H9 (cell line): ENCODE data around the gene MOCS3. TPM values are rescaled to one million over a fixed set of nuclear protein-coding genes. Genes with fewer than 3 reads are reported as not detected.

Experiments
- DNase-seq: peaks from one replicate; pipeline ENCODE4 v3.0.0-alpha.2; 2017
- H2AFZ ChIP-seq: one replicate; pipeline ENCODE4 v1.6.1; 2013; ENCODE audit warnings: mild to moderate bottlenecking, low read length, control low read depth, moderate library complexity
- H2AK5ac ChIP-seq: 2 replicates; pipeline ENCODE4 v1.6.1; 2013; ENCODE audit warnings: low read length, control low read depth, mixed read lengths; ENCODE audit not compliant: insufficient read length
- H2BK120ac ChIP-seq: one replicate; pipeline ENCODE4 v1.6.1; 2013; ENCODE audit warnings: low read depth, mild to moderate bottlenecking, low read length, control low read depth, inconsistent platforms; ENCODE audit not compliant: poor library complexity, severe bottlenecking
- H2BK12ac ChIP-seq: 2 replicates; pipeline ENCODE4 v1.6.1; 2013; ENCODE audit warnings: low read length, control low read depth, mixed read lengths, low read depth; ENCODE audit not compliant: insufficient read length
- H2BK15ac ChIP-seq: 2 replicates; pipeline ENCODE4 v1.6.1; 2013; ENCODE audit warnings: low read depth, low read length, control low read depth
- H2BK20ac ChIP-seq: one replicate; pipeline ENCODE4 v1.6.1; 2013; ENCODE audit warnings: low read depth, mild to moderate bottlenecking, low read length, control low read depth, inconsistent platforms; ENCODE audit not compliant: poor library complexity, severe bottlenecking
- H2BK5ac ChIP-seq: 2 replicates; pipeline ENCODE4 v1.6.1; 2013; ENCODE audit warnings: low read length, control low read depth, mixed read lengths; ENCODE audit not compliant: insufficient read length
- H3K14ac ChIP-seq: 2 replicates; pipeline ENCODE4 v1.6.1; 2013; ENCODE audit warnings: low read length, control low read depth; ENCODE audit not compliant: insufficient read depth
- H3K18ac ChIP-seq: 2 replicates; pipeline ENCODE4 v1.6.1; 2013; ENCODE audit warnings: low read depth, mild to moderate bottlenecking, mixed read lengths, low read length, control low read depth; ENCODE audit not compliant: insufficient read length
- H3K23ac ChIP-seq: 2 replicates; pipeline ENCODE4 v1.6.1; 2013; ENCODE audit warnings: low read length, control low read depth, mixed read lengths, low read depth; ENCODE audit not compliant: insufficient read length
- H3K23me2 ChIP-seq: 2 replicates; pipeline ENCODE4 v1.6.1; 2013; ENCODE audit warnings: low read depth, mild to moderate bottlenecking, mixed read lengths, low read length, control low read depth; ENCODE audit not compliant: insufficient read length, poor library complexity, severe bottlenecking
- H3K27ac ChIP-seq: 2 replicates; pipeline ENCODE4 v1.5.1; 2013; ENCODE audit warnings: low read length, control low read depth, mixed read lengths, low read depth; ENCODE audit not compliant: insufficient read length
- H3K27me3 ChIP-seq: 2 replicates; pipeline ENCODE4 v1.6.1; 2013; ENCODE audit warnings: low read length, control low read depth, inconsistent platforms; ENCODE audit not compliant: insufficient read depth
- H3K4ac ChIP-seq: 2 replicates; pipeline ENCODE4 v1.6.1; 2013; ENCODE audit warnings: low read depth, mild to moderate bottlenecking, control low read depth, inconsistent platforms, low read length, moderate library complexity
- H3K4me1 ChIP-seq: 2 replicates; pipeline ENCODE4 v1.6.1; 2013; ENCODE audit warnings: low read length, control low read depth, inconsistent platforms; ENCODE audit not compliant: insufficient read depth
- H3K4me2 ChIP-seq: 2 replicates; pipeline ENCODE4 v1.6.1; 2013; ENCODE audit warnings: low read length, control low read depth, mixed read lengths; ENCODE audit not compliant: insufficient read length, insufficient read depth
- H3K56ac ChIP-seq: 2 replicates; pipeline ENCODE4 v1.6.1; 2013; ENCODE audit warnings: low read depth, mild to moderate bottlenecking, mixed read lengths, low read length, control low read depth; ENCODE audit not compliant: insufficient read length
- H3K79me1 ChIP-seq: 2 replicates; pipeline ENCODE4 v1.6.1; 2013; ENCODE audit warnings: low read depth, mild to moderate bottlenecking, moderate library complexity, low read length, control low read depth, inconsistent platforms; ENCODE audit not compliant: insufficient read depth, poor library complexity, severe bottlenecking
- H3K79me2 ChIP-seq: 2 replicates; pipeline ENCODE4 v1.6.1; 2013; ENCODE audit warnings: low read length, control low read depth, inconsistent platforms; ENCODE audit not compliant: insufficient read depth
- H3K9ac ChIP-seq: 2 replicates; pipeline ENCODE4 v1.6.1; 2013; ENCODE audit warnings: low read length, control low read depth, mixed read lengths; ENCODE audit not compliant: insufficient read length; ENCODE audit errors: extremely low read depth
- H3K9me3 ChIP-seq: one replicate; pipeline ENCODE4 v1.6.1; 2013; ENCODE audit warnings: low read depth, low read length, inconsistent platforms; ENCODE audit not compliant: control insufficient read depth
- H3T11ph ChIP-seq: one replicate; pipeline ENCODE4 v1.6.1; 2013; ENCODE audit warnings: mild to moderate bottlenecking, low read length, control low read depth, inconsistent platforms
- H4K20me1 ChIP-seq: one replicate; pipeline ENCODE4 v1.6.1; 2013; ENCODE audit not compliant: control insufficient read depth, insufficient read length, insufficient read depth
- H4K5ac ChIP-seq: 2 replicates; pipeline ENCODE4 v1.6.1; 2013; ENCODE audit warnings: low read depth, mild to moderate bottlenecking, mixed read lengths, low read length, control low read depth; ENCODE audit not compliant: insufficient read length
- H4K8ac ChIP-seq: replicated peaks from 2 replicates; pipeline ENCODE4 v1.6.1; 2013; ENCODE audit warnings: low read length, control low read depth, mixed read lengths, low read depth; ENCODE audit not compliant: insufficient read length
- H4K91ac ChIP-seq: 2 replicates; pipeline ENCODE4 v1.6.1; 2013; ENCODE audit warnings: low read depth, mild to moderate bottlenecking, moderate library complexity, mixed read lengths, low read length, control low read depth; ENCODE audit not compliant: insufficient read length
- H3K27ac Mint-ChIP-seq, 3 experiments: 2 replicates in 2 of 3; 3 replicates in 1 of 3; pipeline ENCODE4 v1.8.0; 2020 to 2021; ENCODE audit warnings: mixed read lengths in 3 of 3, mild to moderate bottlenecking in 1 of 3, moderate library complexity in 1 of 3
- H3K27me3 Mint-ChIP-seq: 2 replicates; pipeline ENCODE4 v1.8.0; 2021; ENCODE audit warnings: low read depth, mild to moderate bottlenecking, moderate library complexity, mixed read lengths
- H3K36me3 Mint-ChIP-seq, 3 experiments: 2 replicates in 2 of 3; 3 replicates in 1 of 3; pipeline ENCODE4 v1.8.0; 2020 to 2021; ENCODE audit warnings: low read depth in 3 of 3, mixed read lengths in 3 of 3; ENCODE audit not compliant: insufficient read depth in 1 of 3
- H3K4me1 Mint-ChIP-seq, 2 experiments: 2 replicates each; pipeline ENCODE4 v1.8.0; 2020; ENCODE audit warnings: mixed read lengths in 2 of 2
- H3K4me3 Mint-ChIP-seq, 2 experiments: 2 replicates in 1 of 2; 3 replicates in 1 of 2; pipeline ENCODE4 v1.8.0; 2020 to 2021; ENCODE audit warnings: mild to moderate bottlenecking in 2 of 2, mixed read lengths in 2 of 2, moderate library complexity in 1 of 2
- H3K9me3 Mint-ChIP-seq, 2 experiments: 2 replicates in 1 of 2; 3 replicates in 1 of 2; pipeline ENCODE4 v1.8.0; 2020; ENCODE audit warnings: mild to moderate bottlenecking in 2 of 2, mixed read lengths in 2 of 2, moderate library complexity in 1 of 2
- WGBS: extraction: QIAGEN DNeasy Blood & Tissue Kit; methylation state at CpG from one replicate; pipeline ENCODE4 v1.1.7; 2013; ENCODE audit warnings: missing lambda C conversion rate, low lambda C conversion rate, mixed read lengths; ENCODE audit not compliant: insufficient read length; ENCODE audit errors: extremely low coverage; 5-methylcytosine and 5-hydroxymethylcytosine counted together
- total RNA-seq: library from RNA; stranded (reverse); gene quantifications from 2 replicates; pipeline ENCODE4 v1.2.1, GENCODE V29; 2021
- TF ChIP-seq, protein P1 (sequence below): fragments of 200-600 bp; sonication (generic); conservative IDR thresholded peaks from 3 replicates; pipeline ENCODE4 v1.8.0; 2021; ENCODE audit warnings: antibody characterized with exemption, mild to moderate bottlenecking

The MOCS3 gene
- total RNA-seq, 1 experiment from 2014 or later = 9.0 TPM

DNA sequence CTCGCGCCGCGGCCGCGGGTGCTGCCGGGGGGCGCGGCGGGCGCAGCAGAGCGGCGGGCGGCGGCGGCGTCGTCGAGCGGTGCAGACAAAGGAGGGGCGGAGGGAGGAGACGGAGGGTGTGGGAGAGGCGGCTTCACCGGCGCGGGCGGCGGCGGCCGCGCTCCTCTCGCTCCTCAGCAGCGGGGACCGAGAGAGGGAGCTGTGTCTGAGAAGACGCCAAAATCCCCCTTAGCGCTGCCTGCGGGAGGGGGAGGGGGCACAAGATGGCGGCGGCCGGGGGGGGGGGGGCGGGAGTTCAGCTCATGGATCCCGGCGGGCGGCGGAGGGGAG, 27.7 kb upstream of the MOCS3 start:
- Mint-ChIP-seq H3K27ac (peak overlapping the region; percentile 83 to 99 (median 96); a peak in 6 of 7 replicates), H3K4me3 (peak overlapping the region; percentile 85 to 88), H3K4me1 (peaks cover 31 to 40% of the 10 kb centered on the region in 2 experiments), H3K27me3 (no peaks in the 10 kb centered on the region), H3K36me3 (peaks cover 35 to 80% (median 68%) of the 10 kb centered on the region in 3 experiments), H3K9me3 (peaks cover 0 to 7% of the 10 kb centered on the region in 2 experiments; a peak in 2 of 5 replicates)
- Histone ChIP-seq H4K20me1 (no peaks in the 10 kb centered on the region), H3K79me1 (no peaks in the 10 kb centered on the region), H2BK15ac (no peak overlapping the region), H3K27ac (peak overlapping the region; percentile 16), H3K79me2 (peaks cover 31% of the 10 kb centered on the region), H2BK12ac (peak overlapping the region; percentile 90), H3K27me3 (no peaks in the 10 kb centered on the region), H2AFZ (no peak overlapping the region), H3K4ac (no peak overlapping the region; the same call in 1 of the 2 replicates), H3K18ac (peak overlapping the region; percentile 100), H3T11ph (peak overlapping the region; percentile 96), H4K5ac (peak overlapping the region; percentile 73), H3K4me2 (no peak overlapping the region), H3K23me2 (peaks cover 14% of the 10 kb centered on the region), H3K23ac (no peak overlapping the region), H3K9me3 (no peaks in the 10 kb centered on the region), H2BK120ac (no peak overlapping the region), H4K91ac (no peak overlapping the region), H3K14ac (peak overlapping the region; percentile 100), H3K56ac (no peak overlapping the region), H2AK5ac (no peak overlapping the region), H4K8ac (no peak overlapping the region), H3K9ac (peak overlapping the region; percentile 97), H2BK20ac (no peak overlapping the region), H2BK5ac (no peak overlapping the region), H3K4me1 (peaks cover 6% of the 10 kb centered on the region)
- TF ChIP-seq, protein P1, sequence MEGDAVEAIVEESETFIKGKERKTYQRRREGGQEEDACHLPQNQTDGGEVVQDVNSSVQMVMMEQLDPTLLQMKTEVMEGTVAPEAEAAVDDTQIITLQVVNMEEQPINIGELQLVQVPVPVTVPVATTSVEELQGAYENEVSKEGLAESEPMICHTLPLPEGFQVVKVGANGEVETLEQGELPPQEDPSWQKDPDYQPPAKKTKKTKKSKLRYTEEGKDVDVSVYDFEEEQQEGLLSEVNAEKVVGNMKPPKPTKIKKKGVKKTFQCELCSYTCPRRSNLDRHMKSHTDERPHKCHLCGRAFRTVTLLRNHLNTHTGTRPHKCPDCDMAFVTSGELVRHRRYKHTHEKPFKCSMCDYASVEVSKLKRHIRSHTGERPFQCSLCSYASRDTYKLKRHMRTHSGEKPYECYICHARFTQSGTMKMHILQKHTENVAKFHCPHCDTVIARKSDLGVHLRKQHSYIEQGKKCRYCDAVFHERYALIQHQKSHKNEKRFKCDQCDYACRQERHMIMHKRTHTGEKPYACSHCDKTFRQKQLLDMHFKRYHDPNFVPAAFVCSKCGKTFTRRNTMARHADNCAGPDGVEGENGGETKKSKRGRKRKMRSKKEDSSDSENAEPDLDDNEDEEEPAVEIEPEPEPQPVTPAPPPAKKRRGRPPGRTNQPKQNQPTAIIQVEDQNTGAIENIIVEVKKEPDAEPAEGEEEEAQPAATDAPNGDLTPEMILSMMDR = no peak
- DNase-seq = no peak
- WGBS = no CpG with 5 or more reads among the region's 45 CpGs
